Right lobe of liver (tissue), 6 donors: ENCODE measurements around the gene UBE2E1. TPM values are rescaled to one million over a fixed set of nuclear protein-coding genes. Genes with fewer than 3 reads are reported as not detected.
"Not testable (repeated sequence)": the region's sequence is repeated elsewhere in the genome, so short reads cannot be mapped to it uniquely, and the experiment has no call there.

Experiments
- ATAC-seq, 4 donors: fragments of 200-7000 bp; cut with Tn5 transposase; one replicate each; pipeline ENCODE4 v1.9.1; 2020; ENCODE audit warnings: mild to moderate bottlenecking in 4 of 4, moderate library complexity in 4 of 4
- DNase-seq, 3 donors: peaks; one replicate each; pipeline ENCODE4 v3.0.0-alpha.2; 2020
- H3K27ac ChIP-seq, 3 donors: fragments of 200-600 bp; one replicate each; pipeline ENCODE4 v1.8.0; 2022
- H3K27me3 ChIP-seq, 2 donors: fragments of 200-600 bp; one replicate each; pipeline ENCODE4 v1.8.0; 2022
- H3K36me3 ChIP-seq, 4 donors: fragments of 200-600 bp; sonication (generic) in 1 of 4; one replicate each; pipeline versions ENCODE4 v1.5.1 to v1.8.0; 2017 to 2022; ENCODE audit warnings: control low read depth in 1 of 4
- H3K4me1 ChIP-seq, 4 donors: fragments of 200-600 bp; sonication (generic) in 1 of 4; one replicate each; pipeline versions ENCODE4 v1.5.1 to v1.8.0; 2017 to 2022; ENCODE audit warnings: control low read depth in 1 of 4
- H3K4me3 ChIP-seq, 3 donors: fragments of 200-600 bp; one replicate each; pipeline ENCODE4 v1.8.0; 2022
- H3K9me3 ChIP-seq, 4 donors: fragments of 200-600 bp; sonication (generic) in 1 of 4; one replicate each; pipeline versions ENCODE4 v1.5.1 to v1.8.0; 2017 to 2022; ENCODE audit warnings: control low read depth in 1 of 4
- CTCF ChIP-seq, 4 donors: fragments of 200-600 bp in 3 of 4; fragments of 450-650 bp in 1 of 4; IDR thresholded peaks; one replicate each; pipeline versions ENCODE4 v1.5.1 to v1.8.0; 2016 to 2022; ENCODE audit warnings: antibody characterized with exemption in 4 of 4, mild to moderate bottlenecking in 2 of 4
- POLR2A ChIP-seq: fragments of 450-650 bp; IDR thresholded peaks from one replicate; pipeline ENCODE4 v1.6.1; 2017; ENCODE audit warnings: antibody characterized with exemption, mild to moderate bottlenecking
- WGBS: methylation state at CpG from one replicate; pipeline ENCODE4 v1.1.6; 2018; ENCODE audit warnings: low coverage, low lambda C conversion rate; ENCODE audit not compliant: insufficient coverage; ENCODE audit errors: missing lambda C conversion rate; 5-methylcytosine and 5-hydroxymethylcytosine counted together
- intact Hi-C, 2 donors: fragments of 100-400 bp; cut with DNase I; formaldehyde crosslinking; loops; one replicate each; pipeline versions ENCODE4 v1.11.2 to v1.14.1; 2022
- total RNA-seq, 6 experiments: library from RNA; depleted of rRNA in 2 of 6; stranded (reverse); fragments of >200 nt in 2 of 6; fragmentation: NEBNext Ultra II Directional in 3 of 6; extraction: Animal tissue kit (Norgen Biotek cat#: 25700) in 3 of 6; gene quantifications; one replicate each; pipeline versions ENCODE4 v1.1.0 to v1.2.4, GENCODE V29; 2016 to 2023
- donor health status: DM: no; HTN: yes; CAD: no.
- donor health status: DM: no; HTN: no; CAD: no.
- donor health status: DM: no; HTN: no; CAD: no.
- donor health status: DM: no; HTN: yes; CAD: no.
- donor health status: DM: no; HTN: yes; CAD: no.

Gene UBE2E1
- total RNA-seq, 6 experiments from 2014 or later, result 20.8 to 40.4 (median 29.7) TPM

DNA sequence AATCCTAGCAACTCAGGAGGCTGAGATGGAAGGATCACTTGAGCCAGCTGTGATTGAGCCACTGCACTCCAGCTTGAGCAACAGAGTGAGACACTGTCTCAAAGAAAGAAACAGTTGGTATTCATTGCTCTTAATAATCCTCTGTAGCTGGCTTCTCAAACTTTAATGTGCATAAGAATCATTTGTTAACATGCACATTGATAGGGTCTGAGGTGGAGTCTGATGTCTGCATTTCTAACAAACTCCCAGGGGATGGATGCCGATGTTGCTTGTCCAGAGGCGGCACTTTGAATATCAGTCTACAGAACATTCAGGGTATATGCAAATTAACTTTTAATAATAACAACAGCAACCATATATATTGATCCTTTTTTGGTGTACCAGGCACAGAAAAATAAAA is 71.2 kb downstream of the UBE2E1 start:
- peaks cover 0 to 10% (median 0%) of the 10 kb centered on the region in 4 donors for H3K4me1 ChIP-seq
- no peak overlapping the region for H3K27ac ChIP-seq
- H3K4me3 ChIP-seq, result no peak overlapping the region
- DNase-seq, result no peak
- 80% methylated on average over 2 of the region's 2 CpGs for WGBS
- no peaks in the 10 kb centered on the region for H3K27me3 ChIP-seq
- no peaks in the 10 kb centered on the region for H3K36me3 ChIP-seq
- no peaks in the 10 kb centered on the region for H3K9me3 ChIP-seq
- no peak for ATAC-seq
- TF ChIP-seq CTCF (IDR thresholded peaks at IDR 0.05), result no peak
- no peak for TF ChIP-seq POLR2A
- intact Hi-C loops, result no loop called here

DNA sequence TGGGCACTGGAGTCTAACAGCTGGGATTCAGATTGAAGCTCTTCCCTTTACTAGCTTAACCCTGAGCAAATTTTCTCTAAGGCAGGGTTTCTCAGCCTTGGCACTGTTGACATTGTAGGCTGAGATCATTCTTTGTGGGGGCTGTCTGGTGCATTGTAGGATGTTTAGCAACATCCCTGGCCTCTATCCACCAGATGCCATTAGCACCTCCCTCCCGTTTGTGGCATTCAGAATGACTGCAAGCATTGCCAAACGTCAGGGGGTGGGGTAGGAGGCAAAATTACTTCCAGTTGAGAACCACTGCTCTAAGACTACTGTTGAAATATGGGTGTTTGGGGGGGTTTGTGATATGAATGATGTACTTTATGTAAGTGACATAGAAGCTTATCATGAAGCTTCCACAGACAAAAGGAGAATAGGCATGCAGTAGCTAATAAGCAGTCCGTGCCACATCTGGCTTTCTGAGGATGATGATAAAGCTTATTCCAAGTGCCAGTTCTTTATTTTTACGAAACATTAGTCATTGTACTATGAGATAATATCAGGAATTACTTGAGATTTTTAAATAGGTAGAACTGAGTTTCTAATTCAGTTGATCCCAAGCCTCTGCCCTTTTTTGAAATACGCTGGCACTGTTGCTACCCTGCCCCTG is 71.7 kb downstream of the UBE2E1 start:
- no peaks in the 10 kb centered on the region for H3K27me3 ChIP-seq
- H3K36me3 ChIP-seq, result no peaks in the 10 kb centered on the region
- peaks cover 0 to 10% (median 0%) of the 10 kb centered on the region in 4 donors for H3K4me1 ChIP-seq
- H3K9me3 ChIP-seq, result no peaks in the 10 kb centered on the region
- H3K4me3 ChIP-seq, result no peak overlapping the region
- no peak overlapping the region for H3K27ac ChIP-seq
- peak in 1 of 3 donors; percentile 42 for DNase-seq
- 61% methylated on average over 5 of the region's 5 CpGs for WGBS
- intact Hi-C loops, result no loop called here
- no peak for TF ChIP-seq POLR2A
- TF ChIP-seq CTCF (IDR thresholded peaks at IDR 0.05), result no peak
- ATAC-seq, result peak in 3 of 4 donors; percentile 58 to 91 (median 59)

GRCh38 chr3:23879485-23879884 is 73.7 kb downstream of the UBE2E1 start:
- H3K9me3 ChIP-seq, result no peaks in the 10 kb centered on the region
- H3K27ac ChIP-seq, result no peak overlapping the region
- ATAC-seq (no peak), DNase-seq (no peak)
- intact Hi-C loops, result no loop called here
- TF ChIP-seq POLR2A, result no peak
- no peak for TF ChIP-seq CTCF (IDR thresholded peaks at IDR 0.05)
- H3K27me3 ChIP-seq, result no peaks in the 10 kb centered on the region
- H3K4me3 ChIP-seq, result no peak overlapping the region
- H3K4me1 ChIP-seq, result peaks cover 0 to 10% (median 0%) of the 10 kb centered on the region in 4 donors
- 50% methylated on average over 1 of the region's 8 CpGs for WGBS
- no peaks in the 10 kb centered on the region for H3K36me3 ChIP-seq

DNA sequence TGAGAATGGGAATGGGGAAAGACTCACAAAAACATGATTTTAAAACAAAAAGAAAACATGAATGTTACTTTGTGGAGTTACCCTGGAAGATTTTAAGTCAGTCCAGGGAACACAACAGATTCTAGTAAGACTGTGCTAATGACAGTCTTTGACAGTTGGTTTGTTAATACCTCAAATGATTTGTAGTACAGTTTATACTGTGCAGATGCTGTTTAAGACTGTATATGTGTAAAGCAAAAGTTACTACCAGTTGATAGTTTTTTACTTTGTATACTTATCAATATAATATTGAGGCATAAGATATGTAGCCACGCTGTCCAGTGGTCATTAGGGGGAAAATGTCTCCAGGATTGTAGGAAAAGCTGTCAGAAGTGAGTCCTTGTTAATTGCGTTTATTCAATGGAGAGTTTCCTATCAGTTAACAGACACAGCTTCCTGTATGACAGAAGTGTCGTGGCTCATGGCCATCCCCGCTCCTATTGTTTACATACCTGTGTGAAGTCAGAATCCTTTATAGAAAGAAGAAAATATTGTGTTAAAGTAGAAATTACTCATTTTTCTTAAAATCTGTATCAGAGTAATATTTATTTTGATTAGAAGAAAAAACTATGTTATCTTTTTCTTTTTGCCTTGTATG is 75.1 kb downstream of the UBE2E1 start:
- intact Hi-C loops, result no loop called here
- TF ChIP-seq CTCF (IDR thresholded peaks at IDR 0.05) (no peak), POLR2A (no peak)
- no peaks in the 10 kb centered on the region for H3K36me3 ChIP-seq
- no peaks in the 10 kb centered on the region for H3K9me3 ChIP-seq
- DNase-seq (peak in 1 of 3 donors; percentile 47), ATAC-seq (peak; percentile 40 to 70 (median 44))
- H3K27me3 ChIP-seq, result no peaks in the 10 kb centered on the region
- WGBS, result 31% methylated on average over 4 of the region's 4 CpGs
- H3K27ac ChIP-seq, result no peak overlapping the region
- peaks cover 0 to 10% (median 0%) of the 10 kb centered on the region in 4 donors for H3K4me1 ChIP-seq
- no peak overlapping the region for H3K4me3 ChIP-seq

- WGBS, result 60% methylated on average over 1 of the region's 4 CpGs
- H3K4me3 ChIP-seq, ATAC-seq, intact Hi-C loops, H3K27ac ChIP-seq, H3K27me3 ChIP-seq, DNase-seq, H3K36me3 ChIP-seq, H3K9me3 ChIP-seq, H3K4me1 ChIP-seq: not testable (repeated sequence)
Measured at GRCh38 chr3:23881993-23882392, 76.2 kb downstream of the UBE2E1 start.
